Measurements from ENCODE around the gene GPR37L1.
"Not testable (repeated sequence)": the region's sequence is repeated elsewhere in the genome, so short reads cannot be mapped to it uniquely, and the experiment has no call there.

Gene GPR37L1

GRCh38 chr1:202107801-202108731, 14.7 kb upstream of the GPR37L1 start:
- in situ Hi-C loops (cut with HindIII; ENCODE audit: low sequenced_read_pairs) = no loop called here

DNA sequence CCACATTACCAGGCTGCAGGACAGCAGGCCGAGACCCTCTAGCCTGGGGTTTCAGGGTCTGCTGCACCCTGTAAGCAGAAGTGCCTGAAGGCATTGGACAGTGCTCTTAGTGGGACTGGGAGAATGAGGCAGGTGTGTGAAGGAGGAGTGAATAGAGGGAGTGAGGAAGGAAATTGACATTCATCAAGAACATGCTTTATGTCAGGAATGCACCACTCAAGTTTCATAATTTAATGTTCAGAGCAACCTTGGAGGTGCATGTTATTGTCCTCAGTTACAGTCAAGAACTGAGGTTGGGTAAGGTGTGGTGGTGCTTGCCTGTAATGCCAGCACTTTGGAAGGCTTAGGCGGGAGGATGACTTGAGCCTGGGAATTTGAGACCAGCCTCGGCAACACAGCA, 11.7 kb upstream of the GPR37L1 start:
- in situ Hi-C loops (cut with HindIII; ENCODE audit: low sequenced_read_pairs) = no loop called here

DNA sequence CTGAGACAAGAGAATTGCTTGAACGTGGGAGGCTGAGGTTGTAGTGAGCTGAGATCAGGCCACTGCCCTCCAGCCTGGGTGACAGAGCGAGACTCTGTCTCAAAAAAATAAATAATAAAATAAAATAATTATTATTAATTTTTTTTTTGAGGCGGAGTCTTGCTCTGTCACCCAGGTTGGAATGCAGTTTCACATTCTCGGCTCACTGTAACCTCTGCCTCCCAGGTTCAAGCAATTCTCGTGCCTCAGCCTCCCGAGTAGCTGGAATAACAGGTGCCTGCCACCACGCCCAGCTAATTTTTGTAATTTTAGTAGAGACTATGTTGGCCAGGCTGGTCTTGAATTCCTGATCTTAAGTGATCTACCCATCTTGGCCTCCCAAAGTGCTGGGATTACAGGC, 11.1 kb upstream of the GPR37L1 start:
- in situ Hi-C loops (cut with HindIII; ENCODE audit: low sequenced_read_pairs) = not testable (repeated sequence)

GRCh38 chr1:202112859-202113689, 9.6 kb upstream of the GPR37L1 start:
- in situ Hi-C loops (cut with HindIII; ENCODE audit: low sequenced_read_pairs) = no loop called here

DNA sequence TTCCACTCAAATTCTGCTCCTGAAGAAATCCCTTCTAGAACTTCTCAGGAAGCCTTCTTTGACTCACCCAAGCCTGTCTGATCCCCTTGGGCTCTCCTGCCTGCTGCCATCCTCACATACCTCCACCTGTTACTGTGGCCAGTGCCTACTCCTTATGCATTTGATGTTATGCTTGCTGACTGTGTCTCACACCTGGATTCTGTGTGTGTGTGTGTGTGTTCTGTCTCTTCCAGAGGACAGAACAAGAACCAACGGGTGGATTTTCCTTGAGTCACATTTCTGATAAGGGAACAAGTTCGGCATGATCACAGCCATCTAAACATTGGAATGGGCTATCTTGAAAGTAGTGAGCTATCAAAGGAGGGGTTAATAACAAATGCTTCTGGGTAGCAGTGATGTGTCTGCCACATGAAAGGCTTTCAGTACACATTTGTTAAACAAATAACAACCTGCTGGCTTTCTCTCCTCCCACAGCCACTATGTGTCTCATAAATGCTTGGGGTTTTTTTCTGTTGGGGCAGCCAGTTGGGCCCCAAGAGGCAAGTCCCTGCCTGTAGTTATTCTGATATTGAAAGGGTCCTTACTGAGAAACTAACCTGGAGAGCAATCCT, 8.9 kb upstream of the GPR37L1 start:
- in situ Hi-C loops (cut with HindIII; ENCODE audit: low sequenced_read_pairs) = no loop called here

DNA sequence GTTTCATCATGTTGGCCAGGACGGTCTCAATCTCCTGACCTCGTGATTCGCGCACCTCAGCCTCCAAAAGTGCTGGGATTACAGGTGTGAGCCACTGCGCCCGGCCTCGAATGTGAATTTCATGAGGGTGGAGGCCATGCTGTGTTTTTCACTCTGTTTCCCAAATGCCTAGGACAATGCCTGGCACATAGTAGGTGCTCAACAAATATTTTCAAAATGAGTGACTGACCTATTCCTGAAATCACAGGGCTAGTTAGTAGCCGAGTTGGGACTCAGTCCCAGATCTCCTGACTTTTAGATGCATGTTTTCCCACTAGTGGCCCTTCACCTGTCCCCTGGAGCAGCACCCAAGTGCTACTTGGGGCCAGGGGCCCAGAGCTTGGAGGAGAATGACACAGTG, 6.4 kb upstream of the GPR37L1 start:
- in situ Hi-C loops (cut with HindIII; ENCODE audit: low sequenced_read_pairs) = no loop called here

- in situ Hi-C loops (cut with HindIII; ENCODE audit: low sequenced_read_pairs) = no loop called here
Observed at GRCh38 chr1:202117898-202118371, 4.8 kb upstream of the GPR37L1 start.

- in situ Hi-C loops (cut with HindIII; ENCODE audit: low sequenced_read_pairs) = no loop called here
Observed at GRCh38 chr1:202121006-202121405, 1.7 kb upstream of the GPR37L1 start.

GRCh38 chr1:202123336-202123813, 658 bp downstream of the GPR37L1 start:
- in situ Hi-C loops (cut with HindIII; ENCODE audit: low sequenced_read_pairs) = no loop called here

GRCh38 chr1:202124142-202124541, 1.4 kb downstream of the GPR37L1 start:
- in situ Hi-C loops (cut with HindIII; ENCODE audit: low sequenced_read_pairs) = no loop called here

DNA sequence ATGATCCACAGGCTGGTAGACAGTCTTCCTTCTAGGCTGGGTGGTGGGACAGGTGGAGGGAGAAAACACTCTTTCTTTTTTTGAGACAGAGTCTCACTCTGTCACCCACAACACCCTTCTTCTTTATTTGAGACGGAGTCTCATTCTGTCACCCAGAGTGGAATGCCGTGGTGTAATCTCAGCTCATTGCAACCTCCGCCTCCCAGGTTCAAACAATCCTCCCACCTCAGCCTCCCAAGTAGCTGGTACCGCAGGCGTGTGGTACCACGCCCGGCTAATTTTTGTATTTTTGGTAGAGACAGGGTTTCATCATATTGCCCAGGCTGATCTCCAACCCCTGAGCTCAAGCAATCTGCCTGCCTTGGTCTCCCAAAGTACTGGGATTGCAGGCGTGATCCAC, 2.9 kb downstream of the GPR37L1 start:
- in situ Hi-C loops (cut with HindIII; ENCODE audit: low sequenced_read_pairs) = no loop called here

- in situ Hi-C loops (cut with HindIII; ENCODE audit: low sequenced_read_pairs) = no loop called here
Observed at GRCh38 chr1:202126426-202126825, 3.7 kb downstream of the GPR37L1 start.

DNA sequence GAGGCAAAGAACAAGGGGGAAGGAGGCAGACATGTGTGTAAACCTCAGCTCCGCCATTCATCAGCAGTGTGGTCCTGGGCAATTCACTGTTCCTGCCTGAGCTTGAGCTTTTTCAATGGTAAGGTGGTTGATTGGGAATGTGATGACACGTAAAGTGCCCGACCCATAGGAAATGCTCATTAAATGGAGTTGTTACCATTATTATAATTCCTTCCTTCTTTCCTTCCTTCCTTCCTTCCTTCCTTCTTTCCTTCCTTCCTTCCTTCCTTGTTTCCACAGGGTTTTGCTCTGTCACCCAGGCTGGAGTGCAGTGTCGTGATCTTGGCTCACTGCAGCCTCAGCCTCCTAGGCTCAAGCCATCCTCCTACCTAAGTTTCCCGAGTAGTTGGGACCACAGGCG, 4.3 kb downstream of the GPR37L1 start:
- in situ Hi-C loops (cut with HindIII; ENCODE audit: low sequenced_read_pairs) = no loop called here

DNA sequence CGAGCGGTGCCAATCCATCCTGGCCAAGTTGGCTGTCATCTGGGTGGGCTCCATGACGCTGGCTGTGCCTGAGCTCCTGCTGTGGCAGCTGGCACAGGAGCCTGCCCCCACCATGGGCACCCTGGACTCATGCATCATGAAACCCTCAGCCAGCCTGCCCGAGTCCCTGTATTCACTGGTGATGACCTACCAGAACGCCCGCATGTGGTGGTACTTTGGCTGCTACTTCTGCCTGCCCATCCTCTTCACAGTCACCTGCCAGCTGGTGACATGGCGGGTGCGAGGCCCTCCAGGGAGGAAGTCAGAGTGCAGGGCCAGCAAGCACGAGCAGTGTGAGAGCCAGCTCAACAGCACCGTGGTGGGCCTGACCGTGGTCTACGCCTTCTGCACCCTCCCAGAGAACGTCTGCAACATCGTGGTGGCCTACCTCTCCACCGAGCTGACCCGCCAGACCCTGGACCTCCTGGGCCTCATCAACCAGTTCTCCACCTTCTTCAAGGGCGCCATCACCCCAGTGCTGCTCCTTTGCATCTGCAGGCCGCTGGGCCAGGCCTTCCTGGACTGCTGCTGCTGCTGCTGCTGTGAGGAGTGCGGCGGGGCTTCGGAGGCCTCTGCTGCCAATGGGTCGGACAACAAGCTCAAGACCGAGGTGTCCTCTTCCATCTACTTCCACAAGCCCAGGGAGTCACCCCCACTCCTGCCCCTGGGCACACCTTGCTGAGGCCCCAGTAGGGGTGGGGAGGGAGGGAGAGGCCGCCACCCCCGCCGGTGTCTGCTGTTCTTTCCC, 5.3 kb downstream of the GPR37L1 start:
- in situ Hi-C loops (cut with HindIII; ENCODE audit: low sequenced_read_pairs) = no loop called here

DNA sequence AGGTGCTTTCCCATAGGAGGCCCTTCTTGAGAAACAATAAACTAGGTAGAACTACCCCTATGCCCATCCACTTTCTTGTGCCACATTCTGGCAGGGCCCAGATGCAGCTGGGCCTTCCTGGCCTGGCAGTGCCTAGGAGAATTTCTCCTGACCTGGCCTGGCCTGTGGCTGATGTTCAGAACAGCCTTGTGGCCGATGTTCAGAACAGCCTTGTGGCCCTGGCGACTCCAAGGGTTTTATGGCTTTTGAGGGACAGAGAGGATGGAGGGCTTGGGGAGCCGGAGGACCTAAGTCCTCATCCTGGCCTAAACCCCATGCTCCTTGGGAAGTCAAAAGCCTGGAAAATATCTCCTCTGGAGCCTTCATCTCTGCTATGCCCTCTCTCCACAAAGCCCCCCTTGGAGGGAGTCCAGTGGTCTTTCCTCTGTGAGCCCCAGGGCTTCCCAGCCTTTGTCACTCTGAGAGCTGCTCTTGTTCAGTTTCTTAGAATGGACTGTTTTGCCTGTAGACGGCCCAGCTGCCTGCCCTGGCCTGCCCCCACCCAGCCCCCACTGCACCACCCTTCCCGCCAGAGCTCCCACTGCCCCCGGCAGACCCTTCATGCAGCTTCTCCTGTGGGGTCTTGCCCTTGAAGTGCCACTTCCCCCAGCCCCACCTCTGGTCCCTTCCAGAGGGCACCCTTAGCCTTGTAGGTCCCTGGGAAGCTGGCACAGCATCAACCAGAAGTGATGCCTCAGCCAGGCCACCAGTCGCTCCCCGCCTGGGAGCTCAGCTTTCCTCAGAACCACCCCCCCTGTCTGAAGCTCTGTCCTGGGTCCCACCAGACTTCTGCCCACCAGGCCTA, 7.0 kb downstream of the GPR37L1 start:
- in situ Hi-C loops (cut with HindIII; ENCODE audit: low sequenced_read_pairs) = no loop called here

DNA sequence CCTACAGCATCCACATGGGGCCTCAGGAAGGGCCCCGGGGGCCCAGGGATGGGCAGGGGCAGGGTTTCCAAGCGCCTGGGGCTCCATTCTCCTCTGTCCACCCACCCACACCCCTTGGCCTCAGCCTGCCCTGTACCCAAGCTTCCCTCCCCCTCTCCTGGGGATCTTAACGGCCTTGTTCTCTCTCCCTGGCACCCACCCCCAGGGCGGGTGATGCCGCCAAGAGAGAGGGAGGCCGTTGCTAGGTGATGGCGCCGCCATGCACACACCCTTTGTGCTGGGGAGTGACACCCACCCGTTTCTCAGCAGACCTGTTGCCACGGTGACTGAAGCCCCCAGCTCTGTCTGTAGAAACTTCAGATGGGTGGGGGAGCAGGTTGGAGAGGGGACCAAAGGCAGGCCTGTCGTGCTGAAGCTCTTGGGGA, 7.6 kb downstream of the GPR37L1 start:
- in situ Hi-C loops (cut with HindIII; ENCODE audit: low sequenced_read_pairs) = no loop called here

DNA sequence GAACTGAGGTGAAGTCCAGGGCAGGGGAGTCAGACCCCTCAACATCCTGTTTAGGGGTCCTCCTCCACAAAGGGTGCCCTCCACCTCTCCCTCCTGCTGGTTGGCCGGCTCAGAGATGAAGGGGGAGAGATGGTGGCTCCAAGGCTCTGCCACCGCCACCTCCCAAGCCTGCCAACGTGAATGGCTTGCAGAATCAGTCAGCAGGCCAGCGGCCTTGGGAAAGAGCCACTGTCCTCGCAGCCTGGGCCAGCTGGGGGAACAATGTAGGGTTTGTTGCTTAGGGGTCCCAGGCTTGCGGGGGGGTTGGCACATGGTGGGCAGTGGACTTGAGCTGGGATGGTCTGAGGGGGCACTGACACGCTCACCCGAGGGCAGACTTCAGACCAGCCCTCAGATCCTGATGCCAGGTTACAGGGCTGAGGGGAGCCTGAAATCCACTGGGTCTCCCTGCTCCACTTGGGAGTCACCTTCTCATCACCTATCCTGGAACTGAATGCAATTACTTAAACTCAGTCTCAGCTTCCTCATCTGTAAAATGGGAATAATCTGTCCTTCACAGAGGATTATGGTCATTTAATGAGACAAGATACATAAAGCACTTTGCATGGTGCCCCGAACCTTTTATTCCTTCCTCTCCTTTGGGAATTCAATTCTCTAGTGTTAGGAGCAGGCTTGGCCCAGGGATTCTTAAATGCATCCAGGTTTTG, 8.3 kb downstream of the GPR37L1 start:
- in situ Hi-C loops (cut with HindIII; ENCODE audit: low sequenced_read_pairs) = no loop called here

DNA sequence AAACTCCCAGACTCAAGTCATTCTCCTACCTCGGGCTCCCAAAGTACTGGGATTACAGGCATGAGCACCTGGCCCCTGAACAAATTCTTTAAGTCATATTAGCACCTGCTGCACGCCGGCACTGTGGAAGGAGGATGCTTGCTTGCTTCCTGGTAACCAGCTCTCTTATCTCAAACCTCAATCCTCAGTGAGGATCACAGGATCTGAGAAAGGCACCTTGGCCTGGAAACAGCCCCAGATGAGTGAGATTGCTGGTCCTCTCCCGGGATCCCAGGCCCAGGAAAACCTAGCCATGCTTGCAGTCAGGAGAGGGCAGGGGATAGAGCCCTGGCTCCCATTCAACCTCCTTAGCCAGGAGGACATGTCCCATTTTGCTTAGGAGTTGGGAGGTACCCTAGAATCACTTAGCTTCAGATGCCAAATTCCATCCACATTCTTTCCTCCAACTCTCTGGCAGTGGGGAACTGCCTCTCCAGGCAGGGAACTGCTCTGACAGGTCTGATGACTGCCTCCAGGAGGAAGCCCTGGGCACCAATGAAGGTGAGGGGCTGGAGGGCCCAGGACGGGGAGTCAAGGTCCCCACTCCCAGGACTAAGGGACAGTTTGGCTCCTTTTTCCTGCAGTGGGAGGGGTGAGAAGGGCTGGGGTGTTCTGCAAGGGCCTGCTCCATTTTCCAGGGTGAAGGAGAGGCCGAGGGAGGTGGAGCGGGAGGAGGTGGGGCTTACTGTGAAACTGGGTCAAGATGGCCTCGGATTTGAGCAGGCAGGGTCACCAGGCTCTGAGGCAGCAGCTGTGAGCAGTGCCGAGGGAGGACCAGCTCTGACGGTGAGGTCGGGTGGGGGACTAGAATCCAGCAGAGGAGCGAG, 9.5 kb downstream of the GPR37L1 start:
- in situ Hi-C loops (cut with HindIII; ENCODE audit: low sequenced_read_pairs) = no loop called here
